ENCODE measurements around the gene EIF4A2.

The EIF4A2 gene

GRCh38 chr3:186754006-186754405 lies 29.4 kb upstream of the EIF4A2 start:
- no peak for TF ChIP-seq CTCF (IDR thresholded peaks at IDR 0.05; ENCODE audit: low read depth, low read length)
- no peak for DNase-seq (ENCODE audit: low read depth, low spot score)
- in situ Hi-C loops (cut with HindIII; ENCODE audit: low sequenced_read_pairs): no loop called here
- H3K4me3 ChIP-seq (ENCODE audit: low read depth, low read length): no peak overlapping the region

DNA sequence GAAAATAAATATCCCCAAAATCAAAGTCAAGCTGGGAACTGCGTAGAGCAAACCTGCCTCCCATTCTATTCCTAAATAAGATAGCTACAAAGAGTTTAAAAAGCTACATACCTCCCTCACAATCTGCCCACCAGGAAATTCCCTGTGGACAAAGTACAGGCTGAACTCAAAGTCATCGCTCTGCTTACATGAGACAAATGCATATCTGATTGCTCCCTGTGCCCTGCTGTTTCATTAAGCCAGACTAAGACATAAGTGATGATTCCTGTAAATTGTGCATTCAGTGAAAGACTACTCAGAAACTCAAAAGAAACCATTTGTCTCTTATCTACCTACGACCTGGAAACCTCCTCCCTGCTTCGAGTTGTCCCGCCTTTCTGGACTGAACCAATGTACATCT lies 28.5 kb upstream of the EIF4A2 start:
- in situ Hi-C loops (cut with HindIII; ENCODE audit: low sequenced_read_pairs): no loop called here
- no peak overlapping the region for H3K4me3 ChIP-seq (ENCODE audit: low read depth, low read length)
- no peak for DNase-seq (ENCODE audit: low read depth, low spot score)
- TF ChIP-seq CTCF (IDR thresholded peaks at IDR 0.05; ENCODE audit: low read depth, low read length): no peak

DNA sequence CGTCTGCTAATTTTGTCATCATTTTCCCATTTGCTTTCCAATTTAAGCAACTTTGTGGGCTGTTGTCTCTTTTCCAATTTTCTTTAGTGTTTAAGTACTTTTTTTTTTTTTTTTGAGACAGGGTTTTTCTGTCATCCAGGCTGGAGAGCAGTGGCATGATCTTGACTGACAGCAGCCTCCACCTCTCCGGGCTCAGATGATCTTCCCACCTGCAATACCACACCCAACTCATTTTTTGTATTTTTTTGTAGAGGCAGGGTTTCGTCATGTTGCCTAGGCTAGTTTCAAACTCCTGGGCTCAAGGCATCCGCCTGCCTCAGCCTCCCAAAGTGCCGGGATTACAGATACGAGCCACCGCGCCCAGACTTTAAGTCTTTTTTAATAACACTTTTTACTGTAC lies 26.2 kb upstream of the EIF4A2 start:
- H3K4me3 ChIP-seq (ENCODE audit: low read depth, low read length): no peak overlapping the region
- TF ChIP-seq CTCF (IDR thresholded peaks at IDR 0.05; ENCODE audit: low read depth, low read length): no peak
- DNase-seq (ENCODE audit: low read depth, low spot score): no peak
- in situ Hi-C loops (cut with HindIII; ENCODE audit: low sequenced_read_pairs): no loop called here

- in situ Hi-C loops (cut with HindIII; ENCODE audit: low sequenced_read_pairs): no loop called here
Observed at GRCh38 chr3:186757686-186758220, 25.6 kb upstream of the EIF4A2 start.

GRCh38 chr3:186759231-186759930 lies 24.0 kb upstream of the EIF4A2 start:
- DNase-seq (ENCODE audit: low read depth, low spot score): no peak
- in situ Hi-C loops (cut with HindIII; ENCODE audit: low sequenced_read_pairs): no loop called here
- no peak for TF ChIP-seq CTCF (IDR thresholded peaks at IDR 0.05; ENCODE audit: low read depth, low read length)
- H3K4me3 ChIP-seq (ENCODE audit: low read depth, low read length): no peak overlapping the region

More at GRCh38 chr3:186757686-186758220, 25.6 kb upstream of the EIF4A2 start:
- H3K4me3 ChIP-seq (ENCODE audit: low read depth, low read length): no peak overlapping the region
- TF ChIP-seq CTCF (IDR thresholded peaks at IDR 0.05; ENCODE audit: low read depth, low read length): no peak
- DNase-seq (ENCODE audit: low read depth, low spot score): no peak

DNA sequence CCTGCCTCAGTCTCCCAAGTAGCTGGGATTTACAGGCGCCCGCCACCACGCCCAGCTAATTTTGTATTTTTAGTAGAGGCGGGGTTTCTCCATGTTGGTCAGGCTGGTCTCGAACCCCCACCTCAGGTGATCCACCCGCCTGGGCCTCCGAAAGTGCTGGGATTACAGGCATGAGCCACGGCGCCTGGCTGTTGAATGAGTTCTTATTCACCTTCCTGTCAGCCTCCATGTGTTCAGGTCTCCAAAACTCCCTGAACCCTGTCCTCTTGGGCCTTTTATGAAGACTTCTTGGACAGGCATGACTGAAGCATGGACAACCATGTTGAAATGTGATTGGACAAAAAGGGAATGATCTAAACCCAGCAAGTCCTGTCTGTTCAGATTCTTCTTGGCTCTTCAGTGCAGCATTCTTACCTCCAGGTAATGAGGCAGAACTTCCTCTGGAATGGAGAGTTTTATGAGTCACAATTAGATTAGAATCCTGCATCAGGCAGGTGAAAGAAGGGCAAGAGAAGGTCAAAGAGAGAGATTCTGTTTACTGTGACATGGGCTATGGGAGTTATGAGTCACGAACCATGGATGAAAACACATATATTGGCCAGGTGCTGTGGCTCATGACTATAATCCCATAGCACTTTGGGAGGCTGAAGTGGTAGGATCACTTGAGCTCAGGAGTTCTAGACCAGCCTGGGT lies 23.1 kb upstream of the EIF4A2 start:
- H3K4me3 ChIP-seq (ENCODE audit: low read depth, low read length): no peak overlapping the region
- no peak for DNase-seq (ENCODE audit: low read depth, low spot score)
- in situ Hi-C loops (cut with HindIII; ENCODE audit: low sequenced_read_pairs): no loop called here
- TF ChIP-seq CTCF (IDR thresholded peaks at IDR 0.05; ENCODE audit: low read depth, low read length): no peak
